DND-41 (cell line): ENCODE data around the gene DNAJB13.

Source experiments
- ATAC-seq: fragments of 200-7000 bp; cut with Tn5 transposase; 3 replicates; pipeline ENCODE4 v1.9.1; 2021; ENCODE audit warnings: low read depth; ENCODE audit not compliant: insufficient read depth
- DNase-seq: peaks from one replicate; pipeline ENCODE4 v3.0.0-alpha.2; 2020
- H2AFZ ChIP-seq: 2 replicates; pipeline ENCODE4 v1.6.0; 2012; ENCODE audit warnings: low read depth, low read length
- H3K27ac ChIP-seq: 2 replicates; pipeline ENCODE4 v1.5.1; 2012; ENCODE audit warnings: low read length, inconsistent platforms
- H3K27me3 ChIP-seq: fragments of 200-600 bp; sonication (generic); 2 replicates; pipeline ENCODE4 v1.6.0; 2012; ENCODE audit warnings: low read length, mild to moderate bottlenecking, inconsistent platforms; ENCODE audit not compliant: insufficient read depth, poor library complexity
- H3K36me3 ChIP-seq: 2 replicates; pipeline ENCODE4 v1.5.1; 2012; ENCODE audit warnings: low read length, inconsistent platforms; ENCODE audit not compliant: insufficient read depth
- H3K4me1 ChIP-seq: 2 replicates; pipeline ENCODE4 v1.5.1; 2012; ENCODE audit warnings: mild to moderate bottlenecking, low read length; ENCODE audit not compliant: insufficient read depth
- H3K4me2 ChIP-seq: 2 replicates; pipeline ENCODE4 v1.6.0; 2012; ENCODE audit warnings: mild to moderate bottlenecking, moderate library complexity, low read length, inconsistent platforms; ENCODE audit not compliant: insufficient read depth
- H3K4me3 ChIP-seq, 2 experiments: fragments of 200-600 bp in 1 of 2; shearing (Covaris generic) in 1 of 2; 2 replicates each; pipeline ENCODE4 v1.5.1; 2012 to 2016; ENCODE audit warnings: inconsistent platforms in 2 of 2, low read length in 2 of 2, mild to moderate bottlenecking in 2 of 2, low read depth in 1 of 2, moderate library complexity in 1 of 2
- H3K79me2 ChIP-seq: 2 replicates; pipeline ENCODE4 v1.6.0; 2012; ENCODE audit warnings: low read length, inconsistent platforms; ENCODE audit not compliant: insufficient read depth
- H3K9ac ChIP-seq: 2 replicates; pipeline ENCODE4 v1.6.0; 2012; ENCODE audit warnings: low read depth, mild to moderate bottlenecking, inconsistent platforms, low read length, moderate library complexity
- H3K9me3 ChIP-seq: 2 replicates; pipeline ENCODE4 v1.5.1; 2012; ENCODE audit warnings: low read length, moderate library complexity, mild to moderate bottlenecking, inconsistent platforms; ENCODE audit not compliant: insufficient read depth, severe bottlenecking
- H4K20me1 ChIP-seq: 2 replicates; pipeline ENCODE4 v1.6.0; 2012; ENCODE audit warnings: low read length; ENCODE audit not compliant: insufficient read depth
- CTCF ChIP-seq: IDR thresholded peaks from 2 replicates; pipeline ENCODE4 v1.5.1; 2012; ENCODE audit warnings: borderline replicate concordance, low read length, moderate library complexity, mild to moderate bottlenecking; ENCODE audit not compliant: poor library complexity, severe bottlenecking; ENCODE audit errors: extremely low read depth
- EZH2 ChIP-seq: IDR thresholded peaks from 3 replicates; pipeline ENCODE4 v1.6.1; 2012; ENCODE audit warnings: borderline replicate concordance, low read depth, mild to moderate bottlenecking, moderate library complexity, low read length, inconsistent platforms; ENCODE audit not compliant: severe bottlenecking

The DNAJB13 gene

GRCh38 chr11:74007691-74008372, 57.0 kb downstream of the DNAJB13 start:
- Histone ChIP-seq H2AFZ (no peak overlapping the region), H3K27ac (no peak overlapping the region), H3K4me2 (no peak overlapping the region), H3K79me2 (no peaks in the 10 kb centered on the region), H4K20me1 (no peaks in the 10 kb centered on the region), H3K9ac (no peak overlapping the region), H3K27me3 (no peaks in the 10 kb centered on the region), H3K4me1 (peaks cover 6% of the 10 kb centered on the region; the same call in 1 of the 2 replicates), H3K36me3 (peaks cover 12% of the 10 kb centered on the region), H3K9me3 (no peaks in the 10 kb centered on the region), H3K4me3 (no peak overlapping the region)
- no peak for TF ChIP-seq EZH2
- no peak for TF ChIP-seq CTCF
- DNase-seq: no peak
- ATAC-seq: no peak

- no peak for TF ChIP-seq EZH2
- no peak for TF ChIP-seq CTCF
- no peaks in the 10 kb centered on the region for H3K79me2 ChIP-seq
- peak; percentile 62 for ATAC-seq
- DNase-seq: peak; percentile 39
- H3K36me3 ChIP-seq: peaks cover 20% of the 10 kb centered on the region
- no peaks in the 10 kb centered on the region for H3K9me3 ChIP-seq
- H3K4me1 ChIP-seq: peaks cover 6% of the 10 kb centered on the region; the same call in 1 of the 2 replicates
- H3K27me3 ChIP-seq: no peaks in the 10 kb centered on the region
- no peak within 1 kb of the TSS for H3K4me2 ChIP-seq
- H2AFZ ChIP-seq: no peak within 1 kb of the TSS
- no peaks in the 10 kb centered on the region for H4K20me1 ChIP-seq
- no peak within 1 kb of the TSS for H3K4me3 ChIP-seq
- H3K9ac ChIP-seq: no peak within 1 kb of the TSS
- H3K27ac ChIP-seq: no peak within 1 kb of the TSS
These were observed 57.8 kb downstream of the DNAJB13 start, which contains the start of gene UCP3 for GRCh38 chr11:74008373-74009229. Gene UCP3 (minus strand): TSS chr11:74009085. CDS start chr11:74007042, 2,043 bp downstream.

- no peak overlapping the region for H3K4me3 ChIP-seq
- peaks cover 6% of the 10 kb centered on the region; the same call in 1 of the 2 replicates for H3K4me1 ChIP-seq
- H2AFZ ChIP-seq: no peak overlapping the region
- peaks cover 26% of the 10 kb centered on the region for H3K36me3 ChIP-seq
- H3K4me2 ChIP-seq: no peak overlapping the region
- no peak overlapping the region for H3K27ac ChIP-seq
- no peaks in the 10 kb centered on the region for H3K9me3 ChIP-seq
- no peak for TF ChIP-seq EZH2
- TF ChIP-seq CTCF: no peak
- ATAC-seq (no peak), DNase-seq (no peak)
- no peaks in the 10 kb centered on the region for H3K79me2 ChIP-seq
- no peaks in the 10 kb centered on the region for H3K27me3 ChIP-seq
- H3K9ac ChIP-seq: no peak overlapping the region
- H4K20me1 ChIP-seq: no peaks in the 10 kb centered on the region
These were observed 58.4 kb downstream of the DNAJB13 start for GRCh38 chr11:74009230-74009547.
